Prostate gland (tissue), 2 donors: ENCODE measurements around the gene ZNF366. TPM values are rescaled to one million over a fixed set of nuclear protein-coding genes. Genes with fewer than 3 reads are reported as not detected.

Experiments used
- DNase-seq: peaks from one replicate; pipeline ENCODE4 v3.0.0-alpha.2; 2019; ENCODE audit warnings: low spot score
- H3K27ac ChIP-seq, 2 donors: fragments of 200-600 bp; sonication (generic); 2 replicates each; pipeline ENCODE4 v1.5.1; 2017 to 2019
- H3K27me3 ChIP-seq: fragments of 200-600 bp; sonication (generic); replicated peaks from 2 replicates; pipeline ENCODE4 v1.5.1; 2019; ENCODE audit not compliant: insufficient read depth
- H3K36me3 ChIP-seq, 2 donors: fragments of 200-600 bp; sonication (generic); 1 replicate in 1 of 2; 2 replicates in 1 of 2; pipeline versions ENCODE4 v1.5.1 to v1.8.1; 2017 to 2019
- H3K4me1 ChIP-seq: fragments of 200-600 bp; sonication (generic); replicated peaks from 2 replicates; pipeline ENCODE4 v1.5.1; 2019
- H3K4me3 ChIP-seq, 2 donors: fragments of 200-600 bp; sonication (generic); 2 replicates each; pipeline ENCODE4 v1.5.1; 2017 to 2019
- H3K9me3 ChIP-seq: fragments of 200-600 bp; sonication (generic); 2 replicates; pipeline ENCODE4 v1.5.1; 2017
- POLR2A ChIP-seq: fragments of 450-650 bp; IDR thresholded peaks from one replicate; pipeline ENCODE4 v1.6.1; 2016; ENCODE audit warnings: antibody characterized with exemption, mild to moderate bottlenecking
- POLR2AphosphoS5 ChIP-seq: sonication (generic); formaldehyde crosslinking; IDR thresholded peaks from one replicate; pipeline ENCODE4 v1.6.1; 2017; ENCODE audit warnings: antibody characterized with exemption
- WGBS: methylation state at CpG from one replicate; pipeline ENCODE4 v1.1.5; 2018; 5-methylcytosine and 5-hydroxymethylcytosine counted together
- intact Hi-C: fragments of 100-400 bp; cut with DNase I; formaldehyde crosslinking; loops from one replicate; pipeline ENCODE4 v1.14.2; 2022
- total RNA-seq, 2 donors: library from RNA; depleted of rRNA; stranded (reverse); fragments of >200 nt; gene quantifications; one replicate each; pipeline ENCODE4 v1.1.0, GENCODE V29; 2016
- TF ChIP-seq, protein P1 (sequence below), 4 experiments: fragments of 200-600 bp in 2 of 4; fragments of 450-650 bp in 2 of 4; sonication (generic) in 2 of 4; IDR thresholded peaks; 1 replicate in 3 of 4; 2 replicates in 1 of 4; pipeline ENCODE4 v1.5.1; 2016 to 2019; ENCODE audit warnings: antibody characterized with exemption in 4 of 4, mild to moderate bottlenecking in 2 of 4, moderate library complexity in 2 of 4

Gene ZNF366
- total RNA-seq, 2 donors from 2014 or later = 2.0 to 3.2 TPM

- no peaks in the 10 kb centered on the region for H3K27me3 ChIP-seq
- no peak for TF ChIP-seq POLR2AphosphoS5
- TF ChIP-seq, protein P1, sequence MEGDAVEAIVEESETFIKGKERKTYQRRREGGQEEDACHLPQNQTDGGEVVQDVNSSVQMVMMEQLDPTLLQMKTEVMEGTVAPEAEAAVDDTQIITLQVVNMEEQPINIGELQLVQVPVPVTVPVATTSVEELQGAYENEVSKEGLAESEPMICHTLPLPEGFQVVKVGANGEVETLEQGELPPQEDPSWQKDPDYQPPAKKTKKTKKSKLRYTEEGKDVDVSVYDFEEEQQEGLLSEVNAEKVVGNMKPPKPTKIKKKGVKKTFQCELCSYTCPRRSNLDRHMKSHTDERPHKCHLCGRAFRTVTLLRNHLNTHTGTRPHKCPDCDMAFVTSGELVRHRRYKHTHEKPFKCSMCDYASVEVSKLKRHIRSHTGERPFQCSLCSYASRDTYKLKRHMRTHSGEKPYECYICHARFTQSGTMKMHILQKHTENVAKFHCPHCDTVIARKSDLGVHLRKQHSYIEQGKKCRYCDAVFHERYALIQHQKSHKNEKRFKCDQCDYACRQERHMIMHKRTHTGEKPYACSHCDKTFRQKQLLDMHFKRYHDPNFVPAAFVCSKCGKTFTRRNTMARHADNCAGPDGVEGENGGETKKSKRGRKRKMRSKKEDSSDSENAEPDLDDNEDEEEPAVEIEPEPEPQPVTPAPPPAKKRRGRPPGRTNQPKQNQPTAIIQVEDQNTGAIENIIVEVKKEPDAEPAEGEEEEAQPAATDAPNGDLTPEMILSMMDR (IDR thresholded peaks at IDR 0.05) = no peak
- TF ChIP-seq POLR2A = no peak
- no peaks in the 10 kb centered on the region for H3K9me3 ChIP-seq
- H3K4me3 ChIP-seq = no peak overlapping the region
- intact Hi-C loops = no loop called here
- 98% methylated on average over 4 of the region's 4 CpGs for WGBS
- no peak overlapping the region for H3K27ac ChIP-seq
- no peak for DNase-seq
- no peaks in the 10 kb centered on the region for H3K36me3 ChIP-seq
- H3K4me1 ChIP-seq = peaks cover 8% of the 10 kb centered on the region
Measured at GRCh38 chr5:72447751-72448150, 59.5 kb downstream of the ZNF366 start.

DNA sequence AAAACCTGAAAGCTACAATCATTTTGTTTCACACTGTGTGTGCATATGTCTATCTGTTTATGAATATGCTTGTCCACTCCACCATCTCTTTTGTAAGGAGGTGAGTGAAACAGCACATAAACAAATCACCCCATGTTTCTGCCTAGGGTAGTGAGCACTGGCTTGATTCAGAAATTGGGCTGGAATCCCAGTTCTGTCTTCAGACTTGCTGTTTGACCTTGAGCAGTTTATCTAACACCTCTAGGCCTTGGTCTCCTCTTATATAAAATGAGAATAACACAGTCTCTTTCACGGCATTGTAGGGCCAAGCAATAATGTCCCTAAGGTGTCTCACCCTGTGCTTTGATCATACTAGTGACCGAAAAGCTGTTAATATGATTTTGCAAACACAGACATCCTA lies 61.2 kb downstream of the ZNF366 start:
- Histone ChIP-seq H3K4me3 (no peak overlapping the region), H3K27ac (no peak overlapping the region), H3K27me3 (no peaks in the 10 kb centered on the region), H3K9me3 (no peaks in the 10 kb centered on the region), H3K36me3 (no peaks in the 10 kb centered on the region), H3K4me1 (no peaks in the 10 kb centered on the region)
- DNase-seq = no peak
- WGBS = 38% methylated on average over 2 of the region's 2 CpGs
- intact Hi-C loops = no loop called here
- TF ChIP-seq, protein P1 (IDR thresholded peaks at IDR 0.05) = no peak
- TF ChIP-seq POLR2AphosphoS5 (no peak), POLR2A (no peak)

DNA sequence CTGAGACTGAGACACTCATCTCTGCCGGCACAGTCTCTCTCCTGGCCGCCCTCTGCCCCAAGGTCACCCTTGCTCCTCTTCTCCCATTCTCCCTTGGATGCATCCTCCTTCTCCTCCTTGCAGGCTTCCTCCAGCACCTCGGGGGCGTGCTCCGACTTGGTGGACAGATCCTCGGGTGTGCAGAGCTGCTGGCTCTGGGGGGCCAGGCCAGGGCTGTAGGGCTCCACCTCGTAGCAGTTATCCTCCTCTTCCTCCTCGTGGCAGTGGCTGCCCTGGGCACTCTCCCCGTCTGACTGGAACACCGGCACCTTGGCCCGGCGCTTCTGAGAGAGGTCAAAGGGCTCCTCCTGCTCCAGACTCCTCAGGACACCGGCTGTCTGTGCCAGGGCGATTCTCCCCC lies 63.3 kb downstream of the ZNF366 start:
- H3K27me3 ChIP-seq = no peaks in the 10 kb centered on the region
- intact Hi-C loops = no loop called here
- H3K4me3 ChIP-seq = no peak overlapping the region
- no peaks in the 10 kb centered on the region for H3K4me1 ChIP-seq
- no peaks in the 10 kb centered on the region for H3K36me3 ChIP-seq
- H3K9me3 ChIP-seq = no peaks in the 10 kb centered on the region
- DNase-seq = no peak
- 81% methylated on average over 14 of the region's 14 CpGs for WGBS
- H3K27ac ChIP-seq = no peak overlapping the region
- TF ChIP-seq, protein P1 (IDR thresholded peaks at IDR 0.05) = no peak
- no peak for TF ChIP-seq POLR2A
- TF ChIP-seq POLR2AphosphoS5 = no peak

DNA sequence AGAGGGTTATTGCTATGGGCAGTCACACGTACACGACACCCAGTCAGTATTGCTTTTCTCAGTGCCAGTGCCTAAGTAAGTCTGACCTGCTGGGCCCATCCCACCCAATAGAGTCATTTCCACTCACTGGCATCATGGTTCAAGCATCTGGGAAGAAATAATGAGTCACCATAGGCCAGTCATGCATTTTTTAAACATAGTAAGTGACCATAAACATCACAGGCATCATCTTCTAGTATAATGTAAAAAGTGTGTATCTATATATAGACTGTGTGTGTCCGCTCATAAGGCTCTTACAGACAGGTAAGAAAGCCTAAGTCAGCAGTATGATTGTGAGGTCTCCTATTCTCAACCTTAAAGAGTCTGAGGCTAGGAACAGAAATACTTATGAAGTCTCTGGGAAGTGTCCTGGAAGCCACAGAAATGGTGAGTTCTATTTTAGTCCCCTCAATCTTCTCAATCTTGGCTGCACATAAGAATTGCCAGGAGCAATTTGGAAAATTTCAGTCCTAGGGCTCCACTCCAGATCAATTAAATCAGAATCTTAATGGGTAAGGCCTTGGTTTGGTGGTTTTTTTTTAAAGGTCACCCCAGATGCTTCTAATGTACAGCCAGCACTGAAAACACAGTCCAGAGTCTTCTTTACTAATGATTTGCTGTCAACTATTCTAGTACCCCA lies 65.2 kb downstream of the ZNF366 start:
- Histone ChIP-seq H3K9me3 (no peaks in the 10 kb centered on the region), H3K27me3 (no peaks in the 10 kb centered on the region), H3K4me1 (no peaks in the 10 kb centered on the region), H3K27ac (no peak overlapping the region), H3K4me3 (no peak overlapping the region), H3K36me3 (no peaks in the 10 kb centered on the region)
- 98% methylated on average over 3 of the region's 3 CpGs for WGBS
- intact Hi-C loops = no loop called here
- TF ChIP-seq POLR2A = no peak
- no peak for DNase-seq

GRCh38 chr5:72441094-72441723 lies 66.0 kb downstream of the ZNF366 start:
- Histone ChIP-seq H3K36me3 (no peaks in the 10 kb centered on the region), H3K9me3 (no peaks in the 10 kb centered on the region), H3K4me1 (no peaks in the 10 kb centered on the region), H3K27me3 (no peaks in the 10 kb centered on the region), H3K4me3 (no peak overlapping the region), H3K27ac (no peak overlapping the region)
- intact Hi-C loops = no loop called here
- no peak for TF ChIP-seq POLR2A
- TF ChIP-seq POLR2AphosphoS5 = no peak
- TF ChIP-seq, protein P1 (IDR thresholded peaks at IDR 0.05) = no peak
- 78% methylated on average over 4 of the region's 4 CpGs for WGBS
- DNase-seq = no peak
